Activated T-helper 2 cell treated with anti-CD3 and anti-CD28 coated beads, Interferon-gamma antibody, Interleukin-2, Interleukin-4, amounts not matched to agents 10 μg/mL and 5 μg/mL and 100 μg/mL, durations not matched to agents 14 hours and 24 hours and 36 hours (primary cell): Measurements from ENCODE around the gene SORBS2. TPM values are rescaled to one million over a fixed set of nuclear protein-coding genes. Genes with fewer than 3 reads are reported as not detected.

ENCODE experiments used
- DNase-seq: peaks from one replicate; pipeline ENCODE4 v3.0.0; 2021; ENCODE audit warnings: low spot score
- H3K27ac Mint-ChIP-seq: one replicate; pipeline ENCODE4 v1.8.0; 2021; ENCODE audit warnings: mixed read lengths
- H3K27me3 Mint-ChIP-seq: one replicate; pipeline ENCODE4 v1.8.0; 2021; ENCODE audit warnings: low read depth, mixed read lengths
- H3K36me3 Mint-ChIP-seq: one replicate; pipeline ENCODE4 v1.8.0; 2021; ENCODE audit warnings: low read depth, mixed read lengths
- H3K4me1 Mint-ChIP-seq: one replicate; pipeline ENCODE4 v1.8.0; 2021; ENCODE audit warnings: low read depth, mixed read lengths
- H3K4me3 Mint-ChIP-seq: one replicate; pipeline ENCODE4 v1.8.0; 2021; ENCODE audit warnings: low read depth, mild to moderate bottlenecking, moderate library complexity, mixed read lengths
- H3K9me3 Mint-ChIP-seq: one replicate; pipeline ENCODE4 v1.8.0; 2021; ENCODE audit warnings: mixed read lengths
- intact Hi-C: fragments of 100-400 bp; cut with micrococcal nuclease; formaldehyde crosslinking; loops from one replicate; pipeline ENCODE4 v1.15.1; 2023
- total RNA-seq: library from RNA; stranded (reverse); gene quantifications from 2 replicates; pipeline ENCODE4 v1.2.3, GENCODE V29; 2022

Gene SORBS2
- total RNA-seq, 1 donor from 2014 or later, result not detected

- H3K4me1 Mint-ChIP-seq, result no peaks in the 10 kb centered on the region
- no peak for DNase-seq
- H3K36me3 Mint-ChIP-seq, result no peaks in the 10 kb centered on the region
- H3K9me3 Mint-ChIP-seq, result no peaks in the 10 kb centered on the region
- no peak overlapping the region for H3K4me3 Mint-ChIP-seq
- H3K27ac Mint-ChIP-seq, result no peak overlapping the region
- H3K27me3 Mint-ChIP-seq, result no peaks in the 10 kb centered on the region
- intact Hi-C loops, result no loop called here
These were observed 18.4 kb upstream of the SORBS2 start for GRCh38 chr4:185830263-185830994.

- DNase-seq, result no peak
- Mint-ChIP-seq H3K27me3 (no peaks in the 10 kb centered on the region), H3K9me3 (no peaks in the 10 kb centered on the region), H3K4me3 (no peak overlapping the region), H3K27ac (no peak overlapping the region), H3K4me1 (no peaks in the 10 kb centered on the region), H3K36me3 (no peaks in the 10 kb centered on the region)
- intact Hi-C loops, result no loop called here
These were observed 14.4 kb upstream of the SORBS2 start for GRCh38 chr4:185826381-185826780.

GRCh38 chr4:185825737-185826136 lies 13.7 kb upstream of the SORBS2 start:
- no peak overlapping the region for H3K27ac Mint-ChIP-seq
- H3K4me3 Mint-ChIP-seq, result no peak overlapping the region
- no peaks in the 10 kb centered on the region for H3K36me3 Mint-ChIP-seq
- no peak for DNase-seq
- intact Hi-C loops, result no loop called here
- no peaks in the 10 kb centered on the region for H3K9me3 Mint-ChIP-seq
- no peaks in the 10 kb centered on the region for H3K27me3 Mint-ChIP-seq
- no peaks in the 10 kb centered on the region for H3K4me1 Mint-ChIP-seq

GRCh38 chr4:185822791-185823190 lies 10.8 kb upstream of the SORBS2 start:
- no peaks in the 10 kb centered on the region for H3K36me3 Mint-ChIP-seq
- H3K27ac Mint-ChIP-seq, result no peak overlapping the region
- DNase-seq, result no peak
- intact Hi-C loops, result no loop called here
- H3K27me3 Mint-ChIP-seq, result no peaks in the 10 kb centered on the region
- no peaks in the 10 kb centered on the region for H3K9me3 Mint-ChIP-seq
- no peak overlapping the region for H3K4me3 Mint-ChIP-seq
- no peaks in the 10 kb centered on the region for H3K4me1 Mint-ChIP-seq

- Mint-ChIP-seq H3K27me3 (no peaks in the 10 kb centered on the region), H3K27ac (no peak overlapping the region), H3K36me3 (no peaks in the 10 kb centered on the region), H3K9me3 (no peaks in the 10 kb centered on the region), H3K4me1 (no peaks in the 10 kb centered on the region), H3K4me3 (no peak overlapping the region)
- intact Hi-C loops, result no loop called here
- DNase-seq, result no peak
These were observed 9.0 kb upstream of the SORBS2 start for GRCh38 chr4:185821029-185821419.

GRCh38 chr4:185820146-185821028 lies 8.4 kb upstream of the SORBS2 start:
- no peaks in the 10 kb centered on the region for H3K4me1 Mint-ChIP-seq
- no peak overlapping the region for H3K4me3 Mint-ChIP-seq
- H3K36me3 Mint-ChIP-seq, result no peaks in the 10 kb centered on the region
- intact Hi-C loops, result no loop called here
- H3K9me3 Mint-ChIP-seq, result no peaks in the 10 kb centered on the region
- no peaks in the 10 kb centered on the region for H3K27me3 Mint-ChIP-seq
- DNase-seq, result no peak
- no peak overlapping the region for H3K27ac Mint-ChIP-seq

GRCh38 chr4:185819144-185819543 lies 7.2 kb upstream of the SORBS2 start:
- DNase-seq, result no peak

GRCh38 chr4:185817403-185817818 lies 5.4 kb upstream of the SORBS2 start:
- DNase-seq, result no peak
- intact Hi-C loops, result no loop called here
- H3K4me3 Mint-ChIP-seq, result no peak overlapping the region
- H3K27me3 Mint-ChIP-seq, result no peaks in the 10 kb centered on the region
- H3K4me1 Mint-ChIP-seq, result no peaks in the 10 kb centered on the region
- H3K27ac Mint-ChIP-seq, result no peak overlapping the region
- H3K36me3 Mint-ChIP-seq, result no peaks in the 10 kb centered on the region
- no peaks in the 10 kb centered on the region for H3K9me3 Mint-ChIP-seq

More at GRCh38 chr4:185819144-185819543, 7.2 kb upstream of the SORBS2 start:
- Mint-ChIP-seq H3K4me3 (no peak overlapping the region), H3K36me3 (no peaks in the 10 kb centered on the region), H3K9me3 (no peaks in the 10 kb centered on the region), H3K27me3 (no peaks in the 10 kb centered on the region), H3K27ac (no peak overlapping the region), H3K4me1 (no peaks in the 10 kb centered on the region)
- intact Hi-C loops, result no loop called here

- H3K9me3 Mint-ChIP-seq, result no peaks in the 10 kb centered on the region
- peaks cover 8% of the 10 kb centered on the region for H3K27me3 Mint-ChIP-seq
- intact Hi-C loops, result no loop called here
- no peak for DNase-seq
- no peaks in the 10 kb centered on the region for H3K36me3 Mint-ChIP-seq
- H3K4me1 Mint-ChIP-seq, result no peaks in the 10 kb centered on the region
- no peak overlapping the region for H3K27ac Mint-ChIP-seq
- H3K4me3 Mint-ChIP-seq, result no peak overlapping the region
These were observed 1.1 kb upstream of the SORBS2 start for GRCh38 chr4:185813133-185813532.

GRCh38 chr4:185810746-185811508 lies 1.1 kb downstream of the SORBS2 start:
- Mint-ChIP-seq H3K4me1 (no peaks in the 10 kb centered on the region), H3K36me3 (no peaks in the 10 kb centered on the region), H3K27ac (no peak overlapping the region), H3K9me3 (no peaks in the 10 kb centered on the region), H3K4me3 (no peak overlapping the region), H3K27me3 (peaks cover 8% of the 10 kb centered on the region)
- intact Hi-C loops, result no loop called here
- DNase-seq, result no peak

- Mint-ChIP-seq H3K27ac (no peak overlapping the region), H3K27me3 (peaks cover 8% of the 10 kb centered on the region), H3K4me1 (no peaks in the 10 kb centered on the region), H3K36me3 (no peaks in the 10 kb centered on the region), H3K9me3 (no peaks in the 10 kb centered on the region), H3K4me3 (no peak overlapping the region)
- intact Hi-C loops, result no loop called here
- DNase-seq, result no peak
These were observed 2.4 kb downstream of the SORBS2 start for GRCh38 chr4:185809533-185810071.

GRCh38 chr4:185809121-185809520 lies 2.9 kb downstream of the SORBS2 start:
- H3K27me3 Mint-ChIP-seq, result peaks cover 8% of the 10 kb centered on the region
- H3K27ac Mint-ChIP-seq, result no peak overlapping the region
- no peaks in the 10 kb centered on the region for H3K9me3 Mint-ChIP-seq
- intact Hi-C loops, result no loop called here
- no peak for DNase-seq
- no peak overlapping the region for H3K4me3 Mint-ChIP-seq
- no peaks in the 10 kb centered on the region for H3K4me1 Mint-ChIP-seq
- no peaks in the 10 kb centered on the region for H3K36me3 Mint-ChIP-seq
